PFSK-1 (cell line): ENCODE results near the gene MIS18BP1.

Experiments used
- FOXP2 ChIP-seq: optimal IDR thresholded peaks from 2 replicates; pipeline ENCODE3; 2011; ENCODE audit warnings: borderline replicate concordance, control low read depth, inconsistent platforms; ENCODE audit not compliant: insufficient read depth; ENCODE audit errors: extremely low read length, extremely low read depth
- POLR2AphosphoS5 ChIP-seq: IDR thresholded peaks from 2 replicates; pipeline ENCODE4 v1.6.1; 2012; ENCODE audit warnings: low read depth, mild to moderate bottlenecking, control low read depth, low read length, moderate library complexity
- REST ChIP-seq, 2 experiments: IDR thresholded peaks; 2 replicates each; pipeline versions ENCODE4 v1.6.1 to v1.8.0; 2011 to 2012; ENCODE audit warnings: low read depth in 2 of 2, low read length in 2 of 2, control low read depth in 1 of 2, inconsistent platforms in 1 of 2, mild to moderate bottlenecking in 1 of 2, moderate library complexity in 1 of 2; ENCODE audit not compliant: insufficient read depth in 1 of 2
- SIN3A ChIP-seq: IDR thresholded peaks from 2 replicates; pipeline ENCODE4 v1.6.1; 2012; ENCODE audit warnings: mild to moderate bottlenecking, low read length, moderate library complexity, borderline replicate concordance; ENCODE audit not compliant: insufficient read depth
- TAF1 ChIP-seq: IDR thresholded peaks from 2 replicates; pipeline ENCODE4 v1.6.1; 2012; ENCODE audit warnings: low read length, control low read depth, borderline replicate concordance; ENCODE audit not compliant: insufficient read depth

- TF ChIP-seq TAF1 (no peak), REST (IDR thresholded peaks at IDR 0.05; ENCODE audit: insufficient read depth in 1 of 2, low read depth in 2 of 2, low read length in 2 of 2) (no peak), POLR2AphosphoS5 (no peak), FOXP2 (no peak), SIN3A (no peak)
Observed at GRCh38 chr14:45198551-45198950, 54.5 kb downstream of the MIS18BP1 start.
